NB4 (cell line): ENCODE results near the gene CALR3.

Experiments used
- CTCF ChIP-seq: IDR thresholded peaks from one replicate; pipeline ENCODE4 v1.5.1; 2012; ENCODE audit warnings: low read depth, low read length
- MAX ChIP-seq: IDR thresholded peaks from 2 replicates; pipeline ENCODE4 v1.6.1; 2011; ENCODE audit warnings: low read depth, low read length
- POLR2A ChIP-seq: IDR thresholded peaks from 2 replicates; pipeline ENCODE4 v1.6.1; 2011; ENCODE audit warnings: mild to moderate bottlenecking; ENCODE audit not compliant: insufficient read length; ENCODE audit errors: extremely low read depth

GRCh38 chr19:16516923-16517610 lies 21.1 kb upstream of the CALR3 start:
- TF ChIP-seq CTCF: no peak
- no peak for TF ChIP-seq POLR2A
- TF ChIP-seq MAX: no peak
